Heart left ventricle (tissue), 16 donors: ENCODE results near the gene DIP2C. TPM values are rescaled to one million over a fixed set of nuclear protein-coding genes. Genes with fewer than 3 reads are reported as not detected.

ENCODE experiments used
- ATAC-seq, 4 donors: fragments of 200-7000 bp; cut with Tn5 transposase; one replicate each; pipeline ENCODE4 v1.9.1; 2020 to 2022; ENCODE audit warnings: moderate library complexity in 4 of 4, mild to moderate bottlenecking in 3 of 4, moderate number of reproducible peaks in 1 of 4
- DNase-seq, 5 donors: peaks; one replicate each; pipeline ENCODE4 v3.0.0-alpha.2; 2020
- H3K27ac ChIP-seq, 12 donors: fragments of 200-600 bp; sonication (generic) in 4 of 12; one replicate each; pipeline versions ENCODE4 v1.5.0 to v1.8.0; 2016 to 2022; ENCODE audit warnings: mild to moderate bottlenecking in 2 of 12
- H3K27me3 ChIP-seq, 9 donors: fragments of 200-600 bp; sonication (generic) in 2 of 9; one replicate each; pipeline versions ENCODE4 v1.5.1 to v1.8.0; 2016 to 2022; ENCODE audit warnings: mild to moderate bottlenecking in 3 of 9
- H3K36me3 ChIP-seq, 9 donors: fragments of 200-600 bp; sonication (generic) in 2 of 9; one replicate each; pipeline versions ENCODE4 v1.5.0 to v1.8.0; 2018 to 2022; ENCODE audit warnings: mild to moderate bottlenecking in 2 of 9
- H3K4me1 ChIP-seq, 12 donors: fragments of 200-600 bp; sonication (generic) in 4 of 12; one replicate each; pipeline versions ENCODE4 v1.5.0 to v1.8.0; 2016 to 2022; ENCODE audit warnings: mild to moderate bottlenecking in 3 of 12
- H3K4me3 ChIP-seq, 12 donors: fragments of 200-600 bp; sonication (generic) in 4 of 12; one replicate each; pipeline versions ENCODE4 v1.5.0 to v1.8.0; 2017 to 2022; ENCODE audit warnings: mild to moderate bottlenecking in 9 of 12, moderate library complexity in 4 of 12
- H3K9me3 ChIP-seq, 12 donors: fragments of 200-600 bp; sonication (generic) in 4 of 12; one replicate each; pipeline versions ENCODE4 v1.5.0 to v1.8.0; 2016 to 2022; ENCODE audit warnings: mild to moderate bottlenecking in 1 of 12
- CTCF ChIP-seq, 12 donors: fragments of 200-600 bp; sonication (generic) in 4 of 12; IDR thresholded peaks; one replicate each; pipeline versions ENCODE4 v1.5.0 to v1.8.0; 2018 to 2022; ENCODE audit warnings: antibody characterized with exemption in 12 of 12, mild to moderate bottlenecking in 5 of 12
- POLR2A ChIP-seq, 2 donors: fragments of 450-650 bp; IDR thresholded peaks; one replicate each; pipeline ENCODE4 v1.6.1; 2017; ENCODE audit warnings: antibody characterized with exemption in 2 of 2, mild to moderate bottlenecking in 2 of 2, moderate library complexity in 2 of 2
- WGBS, 4 donors: extraction: QIAGEN DNeasy Blood & Tissue Kit in 2 of 4; methylation state at CpG; one replicate each; pipeline versions ENCODE4 v1.1.5 to v1.1.7; 2013 to 2018; 5-methylcytosine and 5-hydroxymethylcytosine counted together
- intact Hi-C, 10 donors: fragments of 100-400 bp; cut with DNase I; formaldehyde crosslinking; loops; one replicate each; pipeline versions ENCODE4 v1.11.1 to v1.14.2; 2022
- polyA plus RNA-seq, 2 donors: library from polyadenylated mRNA; stranded (reverse); fragments of 200-250 nt; gene quantifications; one replicate each; pipeline ENCODE4 v1.2.3, GENCODE V29; 2013
- total RNA-seq, 9 donors: library from RNA; depleted of rRNA in 2 of 9; stranded (reverse); fragments of >200 nt in 2 of 9; fragmentation: NEBNext Ultra II Directional in 3 of 9; extraction: Animal tissue kit (Norgen Biotek cat#: 25700) in 3 of 9; gene quantifications; one replicate each; pipeline versions ENCODE4 v1.1.0 to v1.2.4, GENCODE V29; 2016 to 2023
- donor health status: ischemic (EF 13 %, LVEDD 7.1; RV severe dilation, severe dysfunction).
- donor health status: healthy with polysubstance abuse.
- donor health status: DM: no; HTN: yes; CAD: no.
- donor health status: DM: no; HTN: no; CAD: no.
- donor health status: ischemic (EF 25% LVEDD 6.9; RV normal size, moderate dysfunction).
- donor health status: ischemic (EF 25% LVEDD 5.7; RV mildly dilated, moderate dysfunction).
- donor health status: healthy.
- donor health status: DM: yes; HTN: yes; CAD: no.
- donor health status: ischemic (EF 35%, LVEDD 5.7; RV mildly dilated, moderate dysfunction).
- donor health status: nonischemic (EF 11% LVEDD 7.7; RV severe dilation, severe dysfunction).
- donor health status: DM: yes; HTN: yes; CAD: no.
- donor health status: PGD.
- donor health status: ischemic (EF 29% LVEDD 5.4; RV normal size, mild dysfunction).
- donor health status: nonischemic (EF 23%, LVEDD 6.1; RV moderate dilation, normal function).

Gene DIP2C
- total and polyA plus RNA-seq, 11 donors: 7.4 to 43.1 (median 28.5) TPM

GRCh38 chr10:388661-389045 is 300.8 kb downstream of the DIP2C start:
- intact Hi-C loops: no loop called here
- H3K9me3 ChIP-seq: no peaks in the 10 kb centered on the region
- H3K36me3 ChIP-seq: peaks cover 0 to 63% (median 57%) of the 10 kb centered on the region in 9 donors
- H3K4me3 ChIP-seq: no peak overlapping the region
- no peaks in the 10 kb centered on the region for H3K27me3 ChIP-seq
- TF ChIP-seq CTCF (IDR thresholded peaks at IDR 0.05) (no peak), POLR2A (IDR thresholded peaks at IDR 0.05) (no peak)
- ATAC-seq (no peak), DNase-seq (no peak)
- peaks cover 0 to 5% (median 0%) of the 10 kb centered on the region in 12 donors for H3K4me1 ChIP-seq
- no peak overlapping the region for H3K27ac ChIP-seq
- 88 to 92% (median 92%) methylated on average over 11 to 13 of the region's 13 CpGs for WGBS, 4 donors

- peaks cover 0 to 69% (median 57%) of the 10 kb centered on the region in 9 donors for H3K36me3 ChIP-seq
- H3K27me3 ChIP-seq: no peaks in the 10 kb centered on the region
- peak overlapping the region in 2 of 12 donors; percentile 3 to 26 for H3K4me3 ChIP-seq
- peak overlapping the region in 4 of 12 donors; percentile 17 to 72 (median 34) for H3K27ac ChIP-seq
- 84 to 90% (median 85%) methylated on average over 16 of the region's 16 CpGs for WGBS, 4 donors
- peak in 3 of 4 donors; percentile 40 to 52 (median 43) for ATAC-seq
- intact Hi-C loops: loop anchor here in 1 of 10 donors (1.0 kb wide), 1 partner anchor 32 kb away; no protein-coding TSS in a partner anchor
- H3K4me1 ChIP-seq: peaks cover 0 to 5% (median 0%) of the 10 kb centered on the region in 12 donors
- peak in 1 of 5 donors; percentile 56 for DNase-seq
- no peaks in the 10 kb centered on the region for H3K9me3 ChIP-seq
- no peak for TF ChIP-seq CTCF (IDR thresholded peaks at IDR 0.05)
- TF ChIP-seq POLR2A (IDR thresholded peaks at IDR 0.05): no peak
These were observed 301.4 kb downstream of the DIP2C start for GRCh38 chr10:387909-388660.

- peak overlapping the region in 2 of 12 donors; percentile 3 to 26 for H3K4me3 ChIP-seq
- no peak for DNase-seq
- H3K27me3 ChIP-seq: no peaks in the 10 kb centered on the region
- no peaks in the 10 kb centered on the region for H3K9me3 ChIP-seq
- peak overlapping the region in 4 of 12 donors; percentile 17 to 72 (median 34) for H3K27ac ChIP-seq
- peaks cover 0 to 74% (median 59%) of the 10 kb centered on the region in 9 donors for H3K36me3 ChIP-seq
- WGBS, 4 donors: 91 to 94% (median 93%) methylated on average over 5 of the region's 5 CpGs
- no peak for TF ChIP-seq CTCF (IDR thresholded peaks at IDR 0.05)
- no peak for TF ChIP-seq POLR2A (IDR thresholded peaks at IDR 0.05)
- peak in 1 of 4 donors; percentile 12 for ATAC-seq
- H3K4me1 ChIP-seq: peaks cover 0 to 5% (median 0%) of the 10 kb centered on the region in 12 donors
- intact Hi-C loops: loop anchor here in 1 of 10 donors (1.0 kb wide), 1 partner anchor 33 kb away; no protein-coding TSS in a partner anchor
These were observed 301.9 kb downstream of the DIP2C start for GRCh38 chr10:387593-387891.
